ENCODE measurements around the gene GDF15. TPM values are rescaled to one million over a fixed set of nuclear protein-coding genes. Genes with fewer than 3 reads are reported as not detected.

Gene GDF15
- polyA plus RNA-seq, 1 donor: 20.3 TPM

DNA sequence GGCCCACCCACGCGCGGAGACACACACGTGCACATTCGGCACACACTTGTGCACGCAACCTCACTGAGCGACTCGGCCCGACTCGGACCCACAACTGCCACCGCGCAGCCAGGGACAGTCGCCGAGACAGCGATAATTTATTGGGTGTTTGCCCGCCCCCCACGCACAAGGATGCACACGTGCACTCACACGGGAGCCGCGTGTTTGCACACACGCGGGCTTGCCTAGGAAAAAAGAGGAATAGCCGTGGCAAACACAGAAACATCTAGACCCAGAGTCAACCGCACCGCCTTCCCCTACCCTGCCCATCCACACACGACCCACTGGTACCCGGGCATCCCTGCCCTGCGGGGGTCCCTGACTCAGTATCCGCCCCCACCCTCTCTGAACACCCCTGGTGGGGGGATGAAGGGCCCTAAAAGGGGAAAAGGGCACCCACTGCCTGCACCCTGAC lies 32.1 kb downstream of the GDF15 start:
- peaks cover 68% of the 10 kb centered on the region for H3K4me1 ChIP-seq (ENCODE audit: control insufficient read depth, insufficient read depth, low read length)
- H3K36me3 ChIP-seq (ENCODE audit: control insufficient read depth, insufficient read depth, low read length): peaks cover 3% of the 10 kb centered on the region
- DNase-seq: peak in 1 of 2 donors; percentile 42
- H3K27ac ChIP-seq (ENCODE audit: low read length): peak overlapping the region; percentile 72
- peak overlapping the region; percentile 54 for H3K4me3 ChIP-seq (ENCODE audit: low read length)
- WGBS (ENCODE audit: insufficient coverage, low lambda C conversion rate): no CpG with 5 or more reads among the region's 30 CpGs
- H3K27me3 ChIP-seq (ENCODE audit: control insufficient read depth, insufficient read depth, low read length): no peaks in the 10 kb centered on the region
- H3K9me3 ChIP-seq (ENCODE audit: control insufficient read depth, low read depth, low read length): no peaks in the 10 kb centered on the region

DNA sequence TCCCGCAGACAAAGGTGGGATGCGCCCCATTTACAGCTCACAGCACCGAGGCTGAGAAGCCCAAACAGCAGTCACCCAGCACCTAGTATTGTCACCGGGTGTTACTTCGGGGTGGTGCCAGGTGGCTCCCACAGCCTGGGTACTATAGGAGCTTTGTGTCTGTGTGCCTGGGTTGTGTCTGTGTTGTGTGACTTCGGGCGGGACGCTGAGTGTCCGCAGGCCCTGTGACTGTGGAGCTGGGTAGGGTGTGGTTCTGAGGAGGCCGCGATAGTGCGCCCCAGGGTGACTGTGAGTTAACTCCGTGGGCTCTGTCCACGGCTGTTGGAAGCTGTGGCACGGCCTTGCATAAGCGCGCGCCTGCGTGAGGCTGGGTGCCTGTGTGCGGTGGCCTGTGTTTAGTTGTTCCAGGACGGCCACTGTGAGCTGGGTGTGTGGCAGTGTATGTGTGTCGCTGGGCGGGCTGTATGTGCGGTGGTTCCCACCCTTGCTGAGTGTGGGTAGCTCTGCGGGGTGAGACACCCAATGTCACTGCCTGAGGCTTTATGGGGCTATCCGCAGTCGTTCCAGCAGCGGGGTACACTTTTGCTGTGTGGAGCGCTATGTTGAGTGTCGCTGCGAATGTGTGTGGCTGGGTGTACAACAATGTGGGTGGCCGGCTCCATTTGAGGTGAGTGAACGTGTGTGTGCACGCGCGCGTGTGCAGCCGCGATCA lies 32.7 kb downstream of the GDF15 start:
- H3K36me3 ChIP-seq (ENCODE audit: control insufficient read depth, insufficient read depth, low read length): peaks cover 3% of the 10 kb centered on the region
- peaks cover 74% of the 10 kb centered on the region for H3K4me1 ChIP-seq (ENCODE audit: control insufficient read depth, insufficient read depth, low read length)
- no peak for DNase-seq
- WGBS (ENCODE audit: insufficient coverage, low lambda C conversion rate): no CpG with 5 or more reads among the region's 39 CpGs
- H3K4me3 ChIP-seq (ENCODE audit: low read length): peak overlapping the region; percentile 54
- peak overlapping the region; percentile 72 for H3K27ac ChIP-seq (ENCODE audit: low read length)
- no peaks in the 10 kb centered on the region for H3K9me3 ChIP-seq (ENCODE audit: control insufficient read depth, low read depth, low read length)
- H3K27me3 ChIP-seq (ENCODE audit: control insufficient read depth, insufficient read depth, low read length): no peaks in the 10 kb centered on the region

DNA sequence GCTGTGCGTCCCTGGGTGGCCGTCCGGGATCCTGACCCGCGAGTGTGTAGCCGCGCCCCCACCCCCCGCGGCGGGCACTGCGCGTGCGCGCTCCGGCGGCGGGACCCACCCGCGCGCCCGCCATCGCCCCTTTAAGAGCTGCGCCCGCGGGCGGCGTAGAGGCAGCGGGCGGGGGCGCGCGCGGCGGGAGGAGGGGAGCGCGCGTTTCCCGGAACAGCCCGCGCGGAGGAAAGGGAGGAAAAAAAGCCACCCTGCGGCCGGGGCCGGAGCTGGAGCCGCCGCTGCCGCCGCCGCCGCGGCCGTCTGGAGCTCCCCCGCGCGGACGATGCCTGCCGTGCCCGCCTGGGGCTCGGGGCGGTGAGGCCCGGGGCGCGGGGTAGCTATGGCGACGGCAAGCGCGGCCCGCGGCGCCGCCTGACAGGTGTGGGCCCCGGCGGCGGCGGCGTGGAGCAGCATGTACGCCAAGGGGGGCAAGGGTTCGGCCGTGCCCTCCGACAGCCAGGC lies 33.3 kb downstream of the GDF15 start, which contains the start of gene SSBP4:
Gene SSBP4 (plus strand): TSS at position 204 of the 504 bp plus-strand sequence. CDS start 251 bp downstream, at position 455.
- peak in 1 of 2 donors; percentile 91 for DNase-seq
- H3K36me3 ChIP-seq (ENCODE audit: control insufficient read depth, insufficient read depth, low read length): peaks cover 3% of the 10 kb centered on the region
- peak within 1 kb of the TSS; percentile 77 for H3K4me3 ChIP-seq (ENCODE audit: low read length)
- WGBS (ENCODE audit: insufficient coverage, low lambda C conversion rate): no CpG with 5 or more reads among the region's 80 CpGs
- H3K27ac ChIP-seq (ENCODE audit: low read length): peak within 1 kb of the TSS; percentile 95
- peaks cover 77% of the 10 kb centered on the region for H3K4me1 ChIP-seq (ENCODE audit: control insufficient read depth, insufficient read depth, low read length)
- no peaks in the 10 kb centered on the region for H3K27me3 ChIP-seq (ENCODE audit: control insufficient read depth, insufficient read depth, low read length)
- H3K9me3 ChIP-seq (ENCODE audit: control insufficient read depth, low read depth, low read length): no peaks in the 10 kb centered on the region

DNA sequence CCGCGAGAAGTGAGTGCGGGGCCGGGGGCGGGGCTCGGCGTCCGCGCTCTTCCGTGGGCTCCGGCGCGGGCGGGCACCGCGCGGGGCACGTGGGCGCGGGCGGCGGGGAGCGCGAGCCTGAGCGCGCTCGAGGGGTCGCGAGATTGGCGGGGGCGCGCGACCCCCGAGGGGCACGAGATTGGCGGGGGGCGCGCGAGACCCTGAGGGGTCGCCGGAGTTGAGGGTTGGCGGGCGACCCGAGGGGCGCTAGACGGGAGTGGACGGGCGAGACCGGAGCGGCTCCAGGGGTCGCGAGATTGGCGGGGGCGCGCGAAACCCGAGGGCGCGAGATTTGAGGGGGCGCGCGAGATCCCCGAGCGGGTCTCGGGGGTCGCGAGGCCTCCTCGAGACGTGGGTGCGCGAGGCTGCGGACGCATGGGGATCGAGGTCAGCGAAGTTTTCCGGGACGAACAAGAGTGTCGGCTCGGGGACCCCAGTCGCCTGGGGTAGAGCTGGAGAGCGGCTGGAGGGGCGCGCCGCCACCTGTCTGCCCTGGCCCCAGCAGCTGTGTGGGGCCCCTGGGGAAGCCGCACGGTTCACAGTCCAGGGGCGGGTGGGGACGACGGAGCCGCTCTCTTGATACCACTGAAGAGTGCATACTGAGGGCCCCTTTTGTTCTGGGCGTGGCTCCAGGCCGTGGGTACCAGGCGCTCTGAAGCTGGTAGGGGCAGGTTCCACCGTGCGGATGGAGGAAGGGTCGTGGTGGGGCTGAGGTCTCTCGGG lies 33.9 kb downstream of the GDF15 start:
- Histone ChIP-seq H3K27ac (ENCODE audit: low read length) (peak overlapping the region; percentile 95), H3K4me3 (ENCODE audit: low read length) (peak overlapping the region; percentile 77), H3K27me3 (ENCODE audit: control insufficient read depth, insufficient read depth, low read length) (no peaks in the 10 kb centered on the region), H3K36me3 (ENCODE audit: control insufficient read depth, insufficient read depth, low read length) (peaks cover 3% of the 10 kb centered on the region), H3K9me3 (ENCODE audit: control insufficient read depth, low read depth, low read length) (no peaks in the 10 kb centered on the region), H3K4me1 (ENCODE audit: control insufficient read depth, insufficient read depth, low read length) (peaks cover 71% of the 10 kb centered on the region)
- DNase-seq: peak; percentile 89 to 95
- no CpG with 5 or more reads among the region's 97 CpGs for WGBS (ENCODE audit: insufficient coverage, low lambda C conversion rate)

DNA sequence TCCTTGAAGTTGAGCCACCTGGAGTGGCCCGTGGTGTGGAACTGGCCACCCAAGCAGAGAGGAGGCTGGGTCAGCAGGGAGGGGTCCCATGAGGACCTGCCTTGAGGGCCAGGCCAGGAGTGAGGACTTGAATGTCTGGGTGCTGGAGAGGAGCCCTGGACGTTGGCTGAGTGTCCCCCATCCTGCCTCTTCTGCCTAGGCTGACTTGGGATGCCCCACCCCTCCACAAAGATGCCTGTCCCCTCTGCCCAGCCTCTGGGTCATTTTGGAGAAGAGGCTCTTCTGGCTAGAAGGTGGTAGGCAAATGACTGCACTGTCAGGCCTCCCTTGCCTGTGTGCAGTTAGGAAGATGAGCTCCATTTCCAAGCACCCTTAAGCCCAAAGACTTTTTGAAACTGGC lies 35.0 kb downstream of the GDF15 start:
- Histone ChIP-seq H3K4me1 (ENCODE audit: control insufficient read depth, insufficient read depth, low read length) (peaks cover 61% of the 10 kb centered on the region), H3K9me3 (ENCODE audit: control insufficient read depth, low read depth, low read length) (no peaks in the 10 kb centered on the region), H3K27ac (ENCODE audit: low read length) (peak overlapping the region; percentile 95), H3K36me3 (ENCODE audit: control insufficient read depth, insufficient read depth, low read length) (peaks cover 3% of the 10 kb centered on the region), H3K4me3 (ENCODE audit: low read length) (peak overlapping the region; percentile 77), H3K27me3 (ENCODE audit: control insufficient read depth, insufficient read depth, low read length) (no peaks in the 10 kb centered on the region)
- no peak for DNase-seq
- WGBS (ENCODE audit: insufficient coverage, low lambda C conversion rate): no CpG with 5 or more reads among the region's 2 CpGs

DNA sequence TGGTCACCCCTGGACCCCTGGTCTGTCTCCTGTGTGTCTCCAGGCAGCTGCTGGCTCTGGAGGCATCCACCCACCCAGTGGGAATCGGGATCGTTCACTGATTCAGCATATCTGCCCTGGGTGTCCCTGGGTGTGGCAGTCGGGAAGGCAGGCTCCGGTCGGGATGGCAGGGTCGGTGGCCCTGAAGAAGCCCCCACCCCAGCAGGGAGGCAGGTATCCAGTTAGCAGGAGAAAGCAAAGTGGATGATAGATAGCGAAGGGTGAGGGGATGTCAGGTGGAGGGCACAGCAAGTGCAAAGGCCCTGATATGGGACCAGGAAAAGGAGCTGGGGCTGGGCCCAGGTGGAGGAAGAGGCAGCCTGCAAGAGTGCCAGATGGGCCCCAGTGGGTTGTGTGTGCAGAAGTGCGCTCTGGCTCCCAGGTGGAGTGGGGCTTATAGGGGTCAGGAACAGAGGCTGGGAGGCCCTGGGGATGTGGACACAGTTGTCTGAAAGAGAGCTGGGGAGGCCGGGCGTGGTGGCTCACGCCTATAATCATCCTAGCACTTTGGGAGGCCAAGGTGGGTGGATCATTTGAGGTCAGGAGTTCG lies 35.5 kb downstream of the GDF15 start:
- no CpG with 5 or more reads among the region's 12 CpGs for WGBS (ENCODE audit: insufficient coverage, low lambda C conversion rate)
- H3K27ac ChIP-seq (ENCODE audit: low read length): peak overlapping the region; percentile 95
- peaks cover 57% of the 10 kb centered on the region for H3K4me1 ChIP-seq (ENCODE audit: control insufficient read depth, insufficient read depth, low read length)

DNA sequence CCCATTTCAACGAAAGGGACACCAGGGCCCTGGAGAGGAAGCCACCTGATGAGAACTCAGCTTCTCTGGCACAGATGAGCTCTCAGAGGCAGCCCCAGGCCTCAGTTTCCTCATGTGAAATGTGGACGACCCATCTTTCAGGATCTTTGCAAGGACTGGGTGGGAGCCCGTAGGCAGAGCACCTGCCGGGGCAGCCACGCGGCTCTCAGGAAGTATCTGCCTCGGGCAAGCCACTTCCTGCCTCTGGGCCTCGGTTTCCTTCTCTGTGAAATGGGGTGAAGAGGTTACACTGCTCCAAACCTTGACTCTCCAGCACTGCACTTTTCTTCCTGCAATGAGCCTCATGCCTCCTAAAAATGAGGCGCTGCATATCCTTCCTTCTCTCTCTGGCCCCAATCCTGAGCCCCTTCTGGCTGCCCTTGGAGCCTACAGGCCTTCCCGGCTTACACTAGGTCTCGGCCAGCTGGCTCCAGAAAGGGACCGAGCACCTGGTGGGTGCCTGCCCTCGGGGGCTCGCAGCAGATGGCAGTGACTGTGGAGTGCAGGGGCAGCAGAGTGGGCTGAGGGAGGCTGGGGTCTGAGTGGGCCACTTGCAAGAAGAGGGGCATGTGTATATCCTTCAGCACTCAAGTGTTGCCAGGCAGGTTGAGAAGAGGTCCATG lies 36.7 kb downstream of the GDF15 start:
- H3K4me1 ChIP-seq (ENCODE audit: control insufficient read depth, insufficient read depth, low read length): peaks cover 49% of the 10 kb centered on the region
- no CpG with 5 or more reads among the region's 14 CpGs for WGBS (ENCODE audit: insufficient coverage, low lambda C conversion rate)
- no peak overlapping the region for H3K4me3 ChIP-seq (ENCODE audit: low read length)
- DNase-seq: no peak
- H3K27me3 ChIP-seq (ENCODE audit: control insufficient read depth, insufficient read depth, low read length): no peaks in the 10 kb centered on the region
- peaks cover 8% of the 10 kb centered on the region for H3K36me3 ChIP-seq (ENCODE audit: control insufficient read depth, insufficient read depth, low read length)
- H3K9me3 ChIP-seq (ENCODE audit: control insufficient read depth, low read depth, low read length): no peaks in the 10 kb centered on the region
- H3K27ac ChIP-seq (ENCODE audit: low read length): no peak overlapping the region

More for the DNA sequence above, 35.5 kb downstream of the GDF15 start:
- no peaks in the 10 kb centered on the region for H3K27me3 ChIP-seq (ENCODE audit: control insufficient read depth, insufficient read depth, low read length)
- peaks cover 3% of the 10 kb centered on the region for H3K36me3 ChIP-seq (ENCODE audit: control insufficient read depth, insufficient read depth, low read length)
- no peak for DNase-seq
- no peaks in the 10 kb centered on the region for H3K9me3 ChIP-seq (ENCODE audit: control insufficient read depth, low read depth, low read length)
- peak overlapping the region; percentile 77 for H3K4me3 ChIP-seq (ENCODE audit: low read length)

DNA sequence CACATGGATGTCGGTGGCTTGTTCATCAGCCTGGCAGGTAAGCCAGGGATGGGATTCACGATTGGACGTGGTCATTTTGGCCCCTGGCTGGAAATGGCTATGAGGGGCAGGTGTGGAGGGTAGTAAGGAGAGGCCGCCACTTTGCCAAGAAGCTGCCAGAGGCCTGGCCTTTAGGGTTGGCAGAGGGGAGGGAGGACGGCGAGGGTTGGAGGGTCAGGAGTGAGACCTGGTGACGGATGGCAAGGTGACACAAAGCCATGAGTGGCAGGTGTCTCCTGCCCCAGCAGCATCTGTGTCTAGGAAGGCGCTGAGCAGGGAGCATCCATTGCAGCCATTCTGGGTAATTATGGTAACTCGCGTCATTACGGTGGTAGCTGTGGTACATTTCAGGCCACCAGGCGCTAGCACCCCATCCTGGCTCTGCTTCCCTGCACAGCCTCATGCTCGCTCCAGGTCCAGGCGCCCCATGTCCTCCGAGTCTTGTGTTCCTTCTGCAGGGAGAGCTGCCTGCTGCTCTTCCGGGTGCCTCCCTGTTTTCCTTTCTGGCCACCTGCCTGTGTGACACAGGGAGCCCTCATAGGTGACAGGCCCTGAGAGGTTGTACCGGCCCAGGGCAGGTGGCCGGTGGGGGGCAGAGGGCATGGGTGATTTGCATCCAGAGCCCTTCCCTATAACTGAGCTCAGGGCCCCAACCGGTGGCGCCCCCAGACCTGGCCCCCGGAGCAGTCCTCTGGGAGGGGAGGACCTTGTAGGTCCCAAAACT lies 37.5 kb downstream of the GDF15 start:
- DNase-seq: no peak
- WGBS (ENCODE audit: insufficient coverage, low lambda C conversion rate): 100% methylated on average over 1 of the region's 21 CpGs
- Histone ChIP-seq H3K4me1 (ENCODE audit: control insufficient read depth, insufficient read depth, low read length) (peaks cover 41% of the 10 kb centered on the region), H3K27me3 (ENCODE audit: control insufficient read depth, insufficient read depth, low read length) (no peaks in the 10 kb centered on the region), H3K9me3 (ENCODE audit: control insufficient read depth, low read depth, low read length) (no peaks in the 10 kb centered on the region), H3K4me3 (ENCODE audit: low read length) (no peak overlapping the region), H3K27ac (ENCODE audit: low read length) (no peak overlapping the region), H3K36me3 (ENCODE audit: control insufficient read depth, insufficient read depth, low read length) (peaks cover 11% of the 10 kb centered on the region)

DNA sequence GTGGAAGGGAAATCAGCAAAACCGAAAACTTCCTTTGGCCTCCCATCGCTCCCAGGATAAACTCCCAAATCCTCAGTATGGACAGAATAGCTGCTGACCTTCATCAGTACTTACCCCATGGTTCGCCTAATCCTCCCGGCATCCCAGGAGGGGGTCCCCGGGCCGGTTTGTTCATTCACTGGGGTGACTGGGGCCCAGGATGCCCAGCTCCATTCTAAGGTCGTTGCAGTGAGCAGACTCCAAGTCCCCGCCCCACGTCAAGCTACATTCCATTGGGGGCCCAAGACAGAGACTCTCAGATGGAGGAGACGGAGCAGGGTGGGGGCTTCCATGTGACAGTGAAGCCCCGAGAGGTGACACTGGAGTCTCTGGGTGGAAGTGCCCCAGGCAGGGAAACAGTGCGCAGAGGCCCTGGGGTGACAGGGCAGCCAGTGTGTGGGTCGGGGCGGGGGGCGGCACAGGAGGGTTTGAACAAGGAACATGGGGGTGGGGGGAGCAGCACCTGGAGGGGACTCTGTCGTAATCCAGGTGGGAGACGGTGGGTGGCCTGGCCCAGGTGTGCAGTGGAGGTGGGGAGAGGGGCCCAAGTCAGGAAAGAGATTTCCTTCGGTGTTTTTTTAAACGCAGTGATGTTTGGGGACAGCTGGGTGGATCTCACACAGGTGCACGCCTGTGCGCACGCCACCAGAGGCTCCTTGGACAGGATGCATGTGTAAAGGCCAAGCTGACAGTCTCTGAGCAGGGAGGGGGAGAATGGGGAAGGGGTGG lies 38.3 kb downstream of the GDF15 start:
- no peak overlapping the region for H3K27ac ChIP-seq (ENCODE audit: low read length)
- no peak overlapping the region for H3K4me3 ChIP-seq (ENCODE audit: low read length)
- WGBS (ENCODE audit: insufficient coverage, low lambda C conversion rate): no CpG with 5 or more reads among the region's 22 CpGs
- peaks cover 14% of the 10 kb centered on the region for H3K36me3 ChIP-seq (ENCODE audit: control insufficient read depth, insufficient read depth, low read length)
- DNase-seq: no peak
- H3K9me3 ChIP-seq (ENCODE audit: control insufficient read depth, low read depth, low read length): no peaks in the 10 kb centered on the region
- H3K4me1 ChIP-seq (ENCODE audit: control insufficient read depth, insufficient read depth, low read length): peaks cover 44% of the 10 kb centered on the region
- H3K27me3 ChIP-seq (ENCODE audit: control insufficient read depth, insufficient read depth, low read length): no peaks in the 10 kb centered on the region

Data from large intestine (tissue), 3 donors.